Measurements from ENCODE around the gene CCDC9B. TPM values are rescaled to one million over a fixed set of nuclear protein-coding genes. Genes with fewer than 3 reads are reported as not detected.

The CCDC9B gene
- total and polyA plus RNA-seq, 2 of the 4 experiments (the other 2 are of a cell fraction), result 19.7 to 30.9 TPM

DNA sequence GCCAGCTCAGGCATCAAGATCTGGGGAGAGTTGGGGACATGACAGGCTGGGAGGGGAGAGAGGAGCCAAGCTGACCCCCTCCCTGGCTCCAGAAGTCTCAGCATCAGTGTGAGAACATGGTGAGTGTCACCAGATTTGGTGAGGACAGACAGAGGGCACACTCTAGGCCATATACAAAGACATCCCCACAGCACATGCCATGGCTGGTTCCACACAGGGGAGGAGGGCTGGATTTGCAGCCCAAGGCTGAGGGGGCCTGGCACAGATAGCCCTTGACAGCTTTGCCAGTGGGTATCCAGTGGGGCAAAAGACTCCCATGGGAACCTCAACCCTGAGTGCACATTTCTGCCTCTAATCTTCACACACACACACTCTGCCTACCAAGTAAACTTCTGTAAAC lies 47.7 kb downstream of the CCDC9B start:
- H3K23ac ChIP-seq (ENCODE audit: low read depth, low read length), result no peak overlapping the region
- H3K4ac ChIP-seq (ENCODE audit: low read depth, low read length), result no peak overlapping the region
- H4K5ac ChIP-seq (ENCODE audit: low read depth, low read length), result no peak overlapping the region
- no peaks in the 10 kb centered on the region for H4K20me1 ChIP-seq (ENCODE audit: insufficient read depth, low read length)
- no peak overlapping the region for H3K9ac ChIP-seq (ENCODE audit: low read depth, low read length)
- intact Hi-C loops (cut with micrococcal nuclease), result no loop called here
- BruUV-seq (replicated peaks), result no TSS peak
- H3K4me2 ChIP-seq (ENCODE audit: low read depth, low read length), result no peak overlapping the region
- ChIA-PET POLR2A (ENCODE audit: unreplicated experiment) (no interaction called here), CTCF (no interaction called here)
- no peak overlapping the region for H2BK120ac ChIP-seq (ENCODE audit: low read depth, low read length)
- no peak overlapping the region for H2AK5ac ChIP-seq (ENCODE audit: low read depth, low read length)
- H4K8ac ChIP-seq (ENCODE audit: low read depth in 2 of 2, low read length in 2 of 2), result no peak overlapping the region
- no peak overlapping the region for H3K18ac ChIP-seq (ENCODE audit: low read depth, low read length)
- dilution Hi-C loops (cut with HindIII; ENCODE audit: low sequenced_read_pairs, unreplicated experiment), result no loop called here
- H3K79me1 ChIP-seq (ENCODE audit: low read depth in 1 of 2, low read length in 2 of 2), result no peaks in the 10 kb centered on the region
- no peak overlapping the region for H3K27ac ChIP-seq (ENCODE audit: insufficient read depth, low read length)
- H3K4me3 ChIP-seq (ENCODE audit: insufficient read depth, low read depth, low read length), result no peak overlapping the region
- in situ Hi-C loops (cut with MboI; ENCODE audit: low sequenced_read_pairs), result no loop called here
- DNase-seq (no peak), ATAC-seq (ENCODE audit: low read depth) (no peak)
- H2BK15ac ChIP-seq (ENCODE audit: low read depth, low read length), result no peak overlapping the region
- H2BK20ac ChIP-seq (ENCODE audit: low read depth, low read length), result no peak overlapping the region
- H3K56ac ChIP-seq (ENCODE audit: extremely low read depth, insufficient read depth, low read length), result no peak overlapping the region
- H3K9me3 ChIP-seq (ENCODE audit: control insufficient read depth, insufficient read depth, low read length), result no peaks in the 10 kb centered on the region
- H2AK9ac ChIP-seq (replicated peaks; ENCODE audit: low read depth, low read length, poor library complexity), result peak overlapping the region; percentile 34
- H3K9me1 ChIP-seq (ENCODE audit: insufficient read depth, low read length), result no peaks in the 10 kb centered on the region
- H3K14ac ChIP-seq (replicated peaks; ENCODE audit: low read depth, low read length), result no peak overlapping the region
- no peak overlapping the region for H2BK5ac ChIP-seq (ENCODE audit: low read depth, low read length, poor library complexity, severe bottlenecking)
- no peak overlapping the region for H2AFZ ChIP-seq (replicated peaks; ENCODE audit: low read length, poor library complexity)
- H3K36me3 ChIP-seq (ENCODE audit: control insufficient read depth, insufficient read depth, low read length), result no peaks in the 10 kb centered on the region
- TF ChIP-seq CEBPB (IDR thresholded peaks at IDR 0.05; ENCODE audit: low read depth, low read length), result no peak
- no peak for TF ChIP-seq SMC3 (IDR thresholded peaks at IDR 0.05; ENCODE audit: low read depth, low read length)
- no peak for TF ChIP-seq NFE2L2 (IDR thresholded peaks at IDR 0.05; ENCODE audit: low read depth, low read length)
- TF ChIP-seq RFX5 (IDR thresholded peaks at IDR 0.05; ENCODE audit: low read depth, low read length), result no peak
- TF ChIP-seq, protein P1, sequence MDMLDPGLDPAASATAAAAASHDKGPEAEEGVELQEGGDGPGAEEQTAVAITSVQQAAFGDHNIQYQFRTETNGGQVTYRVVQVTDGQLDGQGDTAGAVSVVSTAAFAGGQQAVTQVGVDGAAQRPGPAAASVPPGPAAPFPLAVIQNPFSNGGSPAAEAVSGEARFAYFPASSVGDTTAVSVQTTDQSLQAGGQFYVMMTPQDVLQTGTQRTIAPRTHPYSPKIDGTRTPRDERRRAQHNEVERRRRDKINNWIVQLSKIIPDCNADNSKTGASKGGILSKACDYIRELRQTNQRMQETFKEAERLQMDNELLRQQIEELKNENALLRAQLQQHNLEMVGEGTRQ (IDR thresholded peaks at IDR 0.05; ENCODE audit: low read depth, low read length), result no peak
- TF ChIP-seq MAFK (IDR thresholded peaks at IDR 0.05; ENCODE audit: low read depth, low read length), result no peak
- TF ChIP-seq BHLHE40 (IDR thresholded peaks at IDR 0.05; ENCODE audit: low read depth, low read length), result no peak
- TF ChIP-seq RAD21 (IDR thresholded peaks at IDR 0.05; ENCODE audit: low read length), result no peak
- TF ChIP-seq RCOR1 (IDR thresholded peaks at IDR 0.05; ENCODE audit: insufficient replicate concordance, low read length), result no peak
- H3K27me3 ChIP-seq (ENCODE audit: control insufficient read depth, insufficient read depth, low read length), result peaks cover 82% of the 10 kb centered on the region
- H3K4me1 ChIP-seq (ENCODE audit: control insufficient read depth, insufficient read depth, low read length), result no peaks in the 10 kb centered on the region
- H4K91ac ChIP-seq (ENCODE audit: insufficient read depth, low read depth, low read length), result no peak overlapping the region

All from IMR-90 (cell line).